A549 treated with dexamethasone at 1 μM for 4 hours (cell line): ENCODE measurements around the gene KCNH8. TPM values are rescaled to one million over a fixed set of nuclear protein-coding genes. Genes with fewer than 3 reads are reported as not detected.

Experiments used
- total RNA-seq: library from RNA; stranded (reverse); fragments of 200-300 nt; extraction: Qiagen RNA extraction; gene quantifications from 5 replicates; pipeline ENCODE4 v1.2.3, GENCODE V29; 2022

Gene KCNH8
- not detected in 5 replicates for total RNA-seq

GRCh38 chr3:19147905-19148767, at the start of gene KCNH8:
Gene KCNH8, plus strand, starts transcription at chr3:19148510. Its CDS starts 210 bp downstream, at chr3:19148720.

